Tibial nerve (tissue), 4 donors: Measurements from ENCODE around the gene TCAF2. TPM values are rescaled to one million over a fixed set of nuclear protein-coding genes. Genes with fewer than 3 reads are reported as not detected.
A peak's percentile ranks its signal among the peaks of the same experiment; 100 is the strongest.
"Not testable (repeated sequence)": the region's sequence is repeated elsewhere in the genome, so short reads cannot be mapped to it uniquely, and the experiment has no call there.

ENCODE experiments used
- DNase-seq, 2 donors: peaks; one replicate each; pipeline ENCODE4 v3.0.0-alpha.2; 2019; ENCODE audit warnings: low spot score in 2 of 2
- H3K27ac ChIP-seq, 4 donors: fragments of 200-600 bp; sonication (generic) in 3 of 4; one replicate each; pipeline ENCODE4 v1.5.1; 2017 to 2019; ENCODE audit warnings: mild to moderate bottlenecking in 1 of 4
- H3K27me3 ChIP-seq, 2 donors: fragments of 200-600 bp; sonication (generic) in 1 of 2; one replicate each; pipeline versions ENCODE4 v1.5.1 to v1.6.0; 2017 to 2019
- H3K36me3 ChIP-seq, 3 donors: fragments of 200-600 bp; sonication (generic); one replicate each; pipeline ENCODE4 v1.5.1; 2018 to 2019
- H3K4me1 ChIP-seq, 4 donors: fragments of 200-600 bp; sonication (generic) in 3 of 4; one replicate each; pipeline ENCODE4 v1.5.1; 2017 to 2019
- H3K4me3 ChIP-seq, 4 donors: fragments of 200-600 bp; sonication (generic) in 3 of 4; one replicate each; pipeline ENCODE4 v1.5.1; 2017 to 2019; ENCODE audit warnings: mild to moderate bottlenecking in 1 of 4, moderate library complexity in 1 of 4
- H3K9me3 ChIP-seq, 4 donors: fragments of 200-600 bp; sonication (generic) in 3 of 4; one replicate each; pipeline ENCODE4 v1.5.1; 2017 to 2019
- WGBS, 2 donors: methylation state at CpG; one replicate each; pipeline ENCODE4 v1.1.5; 2018; 5-methylcytosine and 5-hydroxymethylcytosine counted together
- total RNA-seq, 4 donors: library from RNA; depleted of rRNA; stranded (reverse); fragments of >200 nt; gene quantifications; one replicate each; pipeline ENCODE4 v1.1.0, GENCODE V29; 2016
- TF ChIP-seq, protein P1 (sequence below), 5 experiments: fragments of 200-600 bp in 3 of 5; fragments of 450-650 bp in 2 of 5; sonication (generic) in 3 of 5; IDR thresholded peaks; one replicate each; pipeline ENCODE4 v1.5.1; 2016 to 2019; ENCODE audit warnings: antibody characterized with exemption in 5 of 5, mild to moderate bottlenecking in 3 of 5, moderate library complexity in 2 of 5

TCAF2 gene
- total RNA-seq, result 1 to 10 TPM; 2.7 to 5.7 (median 4.3) TPM

DNA sequence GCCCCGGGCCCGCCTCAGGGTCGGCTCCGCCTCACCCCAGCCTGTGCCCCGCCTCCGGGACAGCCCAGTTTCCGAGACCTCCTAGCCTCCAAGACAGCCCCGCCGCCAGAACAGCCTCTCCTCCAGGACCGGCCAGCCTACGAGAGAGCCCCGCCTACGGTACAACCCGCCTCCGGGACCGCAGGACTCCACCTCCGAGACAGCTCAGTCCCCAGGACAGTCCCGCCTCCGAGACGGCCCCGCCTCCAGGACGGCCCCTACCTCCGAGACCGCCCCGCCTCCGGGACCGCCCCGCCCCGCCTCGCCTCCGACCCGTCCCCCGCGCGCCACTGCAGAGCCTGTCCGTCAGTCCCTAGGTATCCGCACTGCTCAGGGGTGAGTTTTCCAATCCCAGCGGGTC, at the start of gene TCAF2:
Gene TCAF2 (plus strand): TSS at position 329 of the 400 bp plus-strand sequence.
- WGBS, 2 donors, result no CpG with 5 or more reads among the region's 38 CpGs
- DNase-seq, result peak; percentile 44 to 86
- peak within 1 kb of the TSS in 1 of 4 donors; percentile 51 for H3K4me3 ChIP-seq
- H3K4me1 ChIP-seq, H3K27me3 ChIP-seq, H3K36me3 ChIP-seq, H3K9me3 ChIP-seq, H3K27ac ChIP-seq: not testable (repeated sequence)

DNA sequence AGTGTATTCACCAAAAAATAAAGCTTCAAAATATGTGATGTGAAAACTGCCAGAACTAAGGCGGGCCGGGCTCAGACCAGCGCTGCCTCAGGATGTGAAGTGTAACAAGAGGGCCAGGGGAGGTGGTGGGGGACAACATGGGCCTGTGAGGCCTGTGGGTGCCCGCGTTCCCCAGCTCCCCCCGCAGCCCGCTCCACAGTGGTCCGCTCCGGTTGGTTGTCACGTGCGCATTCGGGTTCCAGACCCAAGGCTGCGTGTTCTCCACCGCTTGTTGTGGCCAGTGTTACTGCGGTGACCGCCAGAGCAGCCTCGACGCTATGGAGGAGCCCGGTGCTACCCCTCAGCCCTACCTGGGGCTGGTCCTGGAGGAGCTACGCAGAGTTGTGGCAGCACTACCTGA, 49.3 kb upstream of the TCAF2 start, which contains the start of gene CTAGE15:
Gene CTAGE15 (plus strand): TSS at position 301 of the 400 bp plus-strand sequence. CDS start 17 bp downstream, at position 318.
- whole genome bisulfite sequencing, 2 donors, result 80 to 93% methylated on average over 1 to 2 of the region's 20 CpGs
- H3K9me3 ChIP-seq, result not testable (repeated sequence)

DNA sequence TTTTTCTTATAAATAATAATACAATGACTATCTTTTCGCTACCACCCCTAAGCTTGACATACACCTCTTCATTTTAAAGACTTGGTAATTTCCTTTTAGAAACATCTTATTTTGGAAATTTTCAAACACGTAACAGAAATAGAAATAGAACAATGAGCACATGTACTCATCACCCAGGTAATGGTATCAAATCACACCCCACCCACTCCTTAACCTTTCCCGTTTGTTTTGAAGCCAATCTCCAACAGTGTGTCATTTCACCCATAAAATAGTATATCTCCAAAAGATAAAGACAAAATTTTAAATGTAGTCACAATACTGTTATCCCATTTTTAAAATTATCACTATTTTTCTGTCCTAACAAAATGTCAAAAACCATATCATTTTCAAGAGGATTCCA, 32.6 kb upstream of the TCAF2 start:
- WGBS, 2 donors, result 94% methylated on average over 2 of the region's 3 CpGs; no CpG with 5 or more reads in 1 of the 2 donors
- not testable (repeated sequence) for H3K9me3 ChIP-seq, H3K4me1 ChIP-seq, H3K36me3 ChIP-seq, DNase-seq, H3K27me3 ChIP-seq, H3K27ac ChIP-seq, H3K4me3 ChIP-seq

More for the DNA sequence above, 49.3 kb upstream of the TCAF2 start, which contains the start of gene CTAGE15:
- H3K4me1 ChIP-seq, H3K4me3 ChIP-seq, DNase-seq, H3K27me3 ChIP-seq, H3K27ac ChIP-seq, H3K36me3 ChIP-seq: not testable (repeated sequence)

DNA sequence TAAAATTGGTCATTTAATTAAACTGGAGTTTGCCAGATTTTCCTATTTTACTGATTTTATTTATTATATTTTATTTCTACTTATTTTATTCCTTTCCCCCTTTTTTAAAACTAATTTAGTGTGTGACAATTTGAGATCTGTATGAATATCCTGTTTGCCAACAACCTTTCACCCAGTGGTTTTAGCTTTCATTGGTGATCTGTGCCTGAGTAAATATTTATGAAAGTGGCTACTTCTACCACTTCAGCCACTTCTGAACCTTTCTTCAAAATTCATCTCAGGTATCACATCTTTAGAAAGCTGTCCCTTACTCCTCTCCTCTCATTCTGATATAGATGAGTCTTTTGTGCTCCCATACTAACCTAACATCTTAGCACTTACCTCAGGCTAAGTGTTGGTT, 30.9 kb upstream of the TCAF2 start:
- H3K27ac ChIP-seq, DNase-seq, H3K4me3 ChIP-seq, H3K4me1 ChIP-seq, H3K9me3 ChIP-seq, H3K36me3 ChIP-seq, H3K27me3 ChIP-seq: not testable (repeated sequence)

DNA sequence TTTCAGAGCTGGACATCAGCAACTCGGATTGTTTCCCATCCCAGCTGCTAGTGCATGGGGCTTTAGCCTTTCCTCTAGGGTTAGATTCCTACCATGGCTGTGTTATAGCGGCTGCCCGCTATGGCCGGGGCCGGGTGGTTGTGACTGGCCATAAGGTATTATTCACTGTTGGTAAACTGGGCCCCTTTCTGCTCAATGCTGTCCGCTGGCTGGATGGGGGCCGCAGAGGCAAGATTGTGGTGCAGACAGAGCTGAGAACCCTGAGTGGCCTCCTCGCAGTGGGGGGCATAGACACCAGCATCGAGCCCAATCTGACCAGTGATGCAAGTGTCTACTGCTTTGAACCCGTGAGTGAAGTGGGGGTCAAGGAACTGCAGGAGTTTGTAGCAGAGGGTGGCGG, 22.7 kb upstream of the TCAF2 start:
- DNase-seq, result peak in 1 of 2 donors; percentile 9
- WGBS, 2 donors, result 100% methylated on average over 1 of the region's 11 CpGs; no CpG with 5 or more reads in 1 of the 2 donors
- H3K27me3 ChIP-seq, H3K9me3 ChIP-seq, H3K36me3 ChIP-seq, H3K27ac ChIP-seq, H3K4me3 ChIP-seq, H3K4me1 ChIP-seq: not testable (repeated sequence)

DNA sequence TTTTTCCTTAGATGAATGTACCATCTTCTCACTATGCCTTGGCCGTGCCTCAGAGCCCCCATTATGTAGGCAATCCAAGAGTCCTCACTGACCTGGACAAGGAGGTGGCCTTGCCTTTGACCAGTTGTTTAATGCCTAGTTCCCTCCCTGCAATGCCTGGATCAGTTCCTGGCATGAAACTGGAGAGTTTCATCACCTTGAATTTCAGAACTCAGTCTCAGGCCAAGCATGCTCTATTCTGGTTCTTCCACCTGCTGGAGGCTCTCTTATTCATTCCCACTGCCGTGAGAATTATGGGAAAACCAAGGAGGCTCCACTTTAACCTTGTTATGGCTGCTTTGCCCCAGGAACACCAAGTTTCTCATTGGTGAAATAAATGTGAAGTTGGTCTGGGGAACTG, 17.2 kb upstream of the TCAF2 start:
- not testable (repeated sequence) for H3K36me3 ChIP-seq, H3K27me3 ChIP-seq, H3K4me3 ChIP-seq, H3K4me1 ChIP-seq, H3K9me3 ChIP-seq, DNase-seq, H3K27ac ChIP-seq
- WGBS, 2 donors, result no CpG with 5 or more reads among the region's 2 CpGs

DNA sequence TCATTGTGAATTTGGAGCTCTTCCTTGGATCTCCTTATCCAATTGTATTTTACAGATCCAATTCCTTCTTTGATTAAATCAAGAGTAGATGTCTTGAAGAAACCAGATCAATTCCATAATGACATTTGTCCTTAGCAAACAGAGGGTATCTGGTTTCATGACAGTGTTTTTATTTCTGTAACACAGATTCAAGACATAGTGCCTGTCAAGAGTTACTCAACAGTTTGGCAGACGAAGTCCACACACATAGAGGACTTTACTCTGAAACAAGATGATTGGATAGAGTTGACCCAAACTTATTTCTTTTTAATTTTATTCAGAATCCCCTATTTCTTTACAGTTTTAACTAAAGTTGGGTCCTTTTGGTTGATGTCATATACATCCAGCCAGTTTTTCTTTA, 14.7 kb upstream of the TCAF2 start:
- not testable (repeated sequence) for H3K36me3 ChIP-seq, H3K4me3 ChIP-seq, H3K27me3 ChIP-seq, H3K27ac ChIP-seq, H3K4me1 ChIP-seq, H3K9me3 ChIP-seq, DNase-seq
- WGBS, 2 donors, result no CpG with 5 or more reads among the region's 1 CpG

DNA sequence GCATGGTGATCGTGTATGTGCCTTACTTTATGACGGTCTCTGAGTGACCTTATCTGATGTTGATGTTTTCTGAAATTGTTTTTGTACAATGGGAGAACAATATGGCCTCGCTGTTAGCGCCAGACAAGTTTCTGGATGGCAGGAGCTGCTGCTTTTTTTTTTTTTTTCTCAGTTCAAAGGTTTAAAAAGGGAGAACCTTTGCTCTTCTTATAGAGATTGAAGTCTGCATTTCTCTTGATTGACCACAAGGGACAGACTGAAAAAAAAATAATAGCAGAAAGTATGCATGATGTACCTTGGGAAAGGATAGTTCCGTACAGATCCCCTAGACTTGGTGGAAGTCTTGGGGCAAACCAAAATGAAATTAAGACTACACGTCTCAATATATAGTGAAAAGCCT, 5.2 kb upstream of the TCAF2 start:
- H3K27ac ChIP-seq, H3K4me3 ChIP-seq, H3K4me1 ChIP-seq, DNase-seq, H3K9me3 ChIP-seq, H3K27me3 ChIP-seq, H3K36me3 ChIP-seq: not testable (repeated sequence)
- WGBS, 2 donors, result 86 to 96% methylated on average over 3 to 5 of the region's 6 CpGs

DNA sequence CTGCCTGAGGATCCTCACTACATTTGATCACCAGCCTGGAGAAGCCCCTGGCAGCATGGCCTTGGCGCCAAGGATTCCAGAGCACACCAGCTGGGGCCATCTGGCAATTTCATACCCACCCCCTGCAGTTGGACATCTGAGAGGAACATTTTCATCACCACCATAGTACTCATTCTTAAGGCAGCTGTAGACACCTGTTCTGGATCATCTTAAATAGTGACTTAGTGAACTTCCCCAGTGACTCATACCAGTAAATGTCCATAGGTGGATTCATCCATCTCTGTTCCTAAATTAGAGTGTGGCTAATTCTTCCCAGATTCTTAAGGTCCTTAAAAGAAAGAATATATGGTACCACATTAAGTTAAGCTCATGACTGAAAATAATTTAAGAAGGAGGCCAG, 3.6 kb upstream of the TCAF2 start:
- H3K27ac ChIP-seq, DNase-seq, H3K36me3 ChIP-seq, H3K9me3 ChIP-seq, H3K27me3 ChIP-seq, H3K4me1 ChIP-seq, H3K4me3 ChIP-seq: not testable (repeated sequence)
- WGBS, 2 donors, result no CpG with 5 or more reads among the region's 1 CpG

DNA sequence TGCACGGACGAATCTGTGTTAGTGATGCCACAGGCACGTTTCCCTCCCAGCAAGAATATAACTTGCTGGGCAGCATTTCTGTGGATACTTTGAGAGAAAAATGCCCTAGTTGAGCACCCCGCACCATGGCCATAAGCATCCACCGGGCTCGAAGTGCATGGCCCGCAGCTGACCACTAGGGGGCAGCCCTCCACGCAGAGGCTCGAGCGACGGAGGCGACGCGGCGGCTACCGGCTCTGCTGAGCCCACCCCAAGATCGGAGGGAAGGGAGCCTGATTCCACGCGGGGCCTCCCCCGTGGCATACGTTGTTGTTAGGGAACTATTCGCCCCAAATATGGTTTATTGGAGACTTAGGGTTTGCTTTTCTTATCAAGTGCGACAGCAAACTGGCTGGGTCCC, 716 bp upstream of the TCAF2 start:
- H3K4me1 ChIP-seq, H3K27me3 ChIP-seq, H3K36me3 ChIP-seq, H3K27ac ChIP-seq, H3K9me3 ChIP-seq: not testable (repeated sequence)
- no CpG with 5 or more reads among the region's 23 CpGs for WGBS, 2 donors
- peak; percentile 43 to 92 for DNase-seq
- TF ChIP-seq, protein P1, sequence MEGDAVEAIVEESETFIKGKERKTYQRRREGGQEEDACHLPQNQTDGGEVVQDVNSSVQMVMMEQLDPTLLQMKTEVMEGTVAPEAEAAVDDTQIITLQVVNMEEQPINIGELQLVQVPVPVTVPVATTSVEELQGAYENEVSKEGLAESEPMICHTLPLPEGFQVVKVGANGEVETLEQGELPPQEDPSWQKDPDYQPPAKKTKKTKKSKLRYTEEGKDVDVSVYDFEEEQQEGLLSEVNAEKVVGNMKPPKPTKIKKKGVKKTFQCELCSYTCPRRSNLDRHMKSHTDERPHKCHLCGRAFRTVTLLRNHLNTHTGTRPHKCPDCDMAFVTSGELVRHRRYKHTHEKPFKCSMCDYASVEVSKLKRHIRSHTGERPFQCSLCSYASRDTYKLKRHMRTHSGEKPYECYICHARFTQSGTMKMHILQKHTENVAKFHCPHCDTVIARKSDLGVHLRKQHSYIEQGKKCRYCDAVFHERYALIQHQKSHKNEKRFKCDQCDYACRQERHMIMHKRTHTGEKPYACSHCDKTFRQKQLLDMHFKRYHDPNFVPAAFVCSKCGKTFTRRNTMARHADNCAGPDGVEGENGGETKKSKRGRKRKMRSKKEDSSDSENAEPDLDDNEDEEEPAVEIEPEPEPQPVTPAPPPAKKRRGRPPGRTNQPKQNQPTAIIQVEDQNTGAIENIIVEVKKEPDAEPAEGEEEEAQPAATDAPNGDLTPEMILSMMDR (IDR thresholded peaks at IDR 0.05), result peak in 2 of 5 experiments; percentile 29 to 38
- peak overlapping the region in 1 of 4 donors; percentile 41 for H3K4me3 ChIP-seq

DNA sequence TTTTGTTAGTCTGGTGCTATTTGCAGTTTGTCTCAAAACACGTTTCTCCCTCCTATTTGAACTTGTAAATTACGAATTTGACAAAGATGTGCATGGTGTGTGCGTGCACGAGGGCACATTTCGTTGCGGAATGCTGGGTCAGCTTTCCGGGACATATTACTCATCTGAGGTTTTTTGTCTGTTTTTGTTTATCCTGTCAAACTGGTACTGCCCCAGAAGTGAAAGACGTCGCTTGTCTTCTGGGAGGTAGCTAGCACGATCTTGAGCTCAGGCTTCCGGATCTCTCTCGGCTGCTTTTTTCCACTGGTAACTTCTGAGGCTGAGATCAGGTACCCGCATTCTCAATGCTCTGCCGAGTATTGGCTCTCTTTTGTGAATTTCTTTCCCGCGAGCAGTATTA, 401 bp downstream of the TCAF2 start:
- not testable (repeated sequence) for H3K36me3 ChIP-seq, H3K27me3 ChIP-seq, H3K4me3 ChIP-seq, H3K27ac ChIP-seq, H3K4me1 ChIP-seq, DNase-seq, H3K9me3 ChIP-seq
- WGBS, 2 donors, result no CpG with 5 or more reads among the region's 16 CpGs

DNA sequence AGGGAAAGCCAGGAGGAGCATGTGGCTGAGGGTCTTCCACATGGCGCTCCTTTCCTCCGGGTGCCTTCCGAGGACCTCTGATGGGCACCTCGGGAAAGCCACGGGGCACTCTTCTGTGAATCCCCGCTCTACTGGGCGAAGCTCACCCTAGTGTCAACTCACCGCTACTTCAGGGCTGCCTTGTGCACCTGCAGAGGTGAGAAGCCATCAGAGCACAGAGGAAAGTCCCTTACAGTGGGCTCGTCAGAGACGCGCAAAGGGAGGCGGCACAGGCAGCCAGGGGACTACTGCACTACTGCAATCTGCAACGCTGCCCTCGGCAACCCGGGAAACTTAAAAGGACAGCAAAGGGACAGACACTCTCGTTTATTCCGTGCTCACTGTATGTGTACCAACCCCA, 1.4 kb downstream of the TCAF2 start:
- WGBS, 2 donors, result no CpG with 5 or more reads among the region's 17 CpGs

DNA sequence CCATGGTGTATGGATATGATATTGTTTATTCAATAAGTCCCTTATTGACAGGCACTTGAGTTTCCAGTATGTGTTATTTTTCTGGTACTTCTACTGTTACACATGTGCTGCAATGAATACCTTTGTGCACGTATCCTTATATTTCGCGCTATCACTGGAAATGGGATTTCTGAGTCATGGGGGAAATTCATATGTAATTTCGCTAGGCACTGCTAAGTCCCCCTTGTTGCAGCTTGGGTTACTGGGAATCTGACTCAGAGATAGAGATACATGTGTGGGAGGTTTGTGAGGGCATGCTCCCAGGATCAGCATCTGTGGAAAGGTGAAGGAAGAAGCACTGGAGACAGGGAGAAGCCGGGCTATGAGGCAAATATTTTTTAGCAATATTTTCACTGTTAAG, 9.9 kb downstream of the TCAF2 start:
- not testable (repeated sequence) for H3K9me3 ChIP-seq, H3K27ac ChIP-seq, H3K4me3 ChIP-seq, DNase-seq, H3K4me1 ChIP-seq, H3K27me3 ChIP-seq, H3K36me3 ChIP-seq
- no CpG with 5 or more reads among the region's 5 CpGs for WGBS, 2 donors

More for the DNA sequence above, 1.4 kb downstream of the TCAF2 start:
- H3K4me3 ChIP-seq, DNase-seq, H3K27ac ChIP-seq, H3K9me3 ChIP-seq, H3K4me1 ChIP-seq, H3K36me3 ChIP-seq, H3K27me3 ChIP-seq: not testable (repeated sequence)

DNA sequence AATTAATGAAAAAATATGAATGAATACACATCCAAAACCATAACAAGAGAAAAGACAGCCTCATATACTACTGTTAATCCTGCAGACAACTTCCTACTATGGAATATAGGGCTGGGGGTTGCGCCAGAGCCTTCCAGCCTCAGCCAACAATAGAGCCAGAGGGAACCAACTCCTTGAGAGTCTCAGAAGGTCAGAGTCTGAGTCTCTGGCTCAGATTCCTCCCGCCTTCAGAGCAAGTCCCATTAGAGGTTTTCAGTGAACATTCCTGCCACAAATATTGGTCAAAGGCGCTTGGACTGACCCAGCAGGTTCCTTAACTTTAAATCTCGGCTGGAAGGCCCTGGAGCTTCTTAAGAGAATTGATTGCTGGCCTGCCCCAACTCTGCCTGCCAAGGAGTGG, 11.7 kb downstream of the TCAF2 start:
- H3K27ac ChIP-seq, H3K36me3 ChIP-seq, H3K27me3 ChIP-seq, H3K4me1 ChIP-seq, H3K4me3 ChIP-seq, H3K9me3 ChIP-seq, DNase-seq: not testable (repeated sequence)
- WGBS, 2 donors, result no CpG with 5 or more reads among the region's 4 CpGs
